ENCODE data around the gene APP. TPM values are rescaled to one million over a fixed set of nuclear protein-coding genes. Genes with fewer than 3 reads are reported as not detected.

Gene APP
- total RNA-seq, 1 donor from 2014 or later: 141 TPM

GRCh38 chr21:25842925-25843324, 327.6 kb downstream of the APP start:
- H3K9me3 ChIP-seq (ENCODE audit: control insufficient read depth in 3 of 3, low read length in 3 of 3): peaks cover 0 to 2% (median 0%) of the 10 kb centered on the region in 3 donors
- H3K9ac ChIP-seq (ENCODE audit: low read depth in 1 of 3, low read length in 3 of 3): no peak overlapping the region
- no peak overlapping the region for H3K27ac ChIP-seq (ENCODE audit: low read depth, low read length)
- no peaks in the 10 kb centered on the region for H3K27me3 ChIP-seq (ENCODE audit: control insufficient read depth in 3 of 3, insufficient read depth in 3 of 3, low read length in 3 of 3)
- no peaks in the 10 kb centered on the region for H3K36me3 ChIP-seq (ENCODE audit: control insufficient read depth in 3 of 3, insufficient read depth in 3 of 3, low read length in 3 of 3)
- H3K4me1 ChIP-seq (ENCODE audit: control insufficient read depth in 3 of 3, insufficient read depth in 3 of 3, low read length in 3 of 3): no peaks in the 10 kb centered on the region
- no peak overlapping the region for H3K4me3 ChIP-seq (ENCODE audit: low read length in 3 of 3)

- H3K27ac ChIP-seq (ENCODE audit: low read depth, low read length): no peak overlapping the region
- no peaks in the 10 kb centered on the region for H3K4me1 ChIP-seq (ENCODE audit: control insufficient read depth in 3 of 3, insufficient read depth in 3 of 3, low read length in 3 of 3)
- no peaks in the 10 kb centered on the region for H3K27me3 ChIP-seq (ENCODE audit: control insufficient read depth in 3 of 3, insufficient read depth in 3 of 3, low read length in 3 of 3)
- H3K9ac ChIP-seq (ENCODE audit: low read depth in 1 of 3, low read length in 3 of 3): no peak overlapping the region
- H3K36me3 ChIP-seq (ENCODE audit: control insufficient read depth in 3 of 3, insufficient read depth in 3 of 3, low read length in 3 of 3): no peaks in the 10 kb centered on the region
- H3K9me3 ChIP-seq (ENCODE audit: control insufficient read depth in 3 of 3, low read length in 3 of 3): peaks cover 0 to 5% (median 0%) of the 10 kb centered on the region in 3 donors
- H3K4me3 ChIP-seq (ENCODE audit: low read length in 3 of 3): no peak overlapping the region
Observed at GRCh38 chr21:25838809-25839208, 331.8 kb downstream of the APP start.

- Histone ChIP-seq H3K4me3 (ENCODE audit: low read length in 3 of 3) (no peak overlapping the region), H3K27me3 (ENCODE audit: control insufficient read depth in 3 of 3, insufficient read depth in 3 of 3, low read length in 3 of 3) (no peaks in the 10 kb centered on the region), H3K9me3 (ENCODE audit: control insufficient read depth in 3 of 3, low read length in 3 of 3) (peaks cover 0 to 5% (median 0%) of the 10 kb centered on the region in 3 donors), H3K4me1 (ENCODE audit: control insufficient read depth in 3 of 3, insufficient read depth in 3 of 3, low read length in 3 of 3) (no peaks in the 10 kb centered on the region), H3K27ac (ENCODE audit: low read depth, low read length) (no peak overlapping the region), H3K9ac (ENCODE audit: low read depth in 1 of 3, low read length in 3 of 3) (no peak overlapping the region), H3K36me3 (ENCODE audit: control insufficient read depth in 3 of 3, insufficient read depth in 3 of 3, low read length in 3 of 3) (no peaks in the 10 kb centered on the region)
Observed at GRCh38 chr21:25837533-25838265, 332.9 kb downstream of the APP start.

- Histone ChIP-seq H3K4me1 (ENCODE audit: control insufficient read depth in 3 of 3, insufficient read depth in 3 of 3, low read length in 3 of 3) (no peaks in the 10 kb centered on the region), H3K9me3 (ENCODE audit: control insufficient read depth in 3 of 3, low read length in 3 of 3) (peaks cover 0 to 5% (median 0%) of the 10 kb centered on the region in 3 donors), H3K9ac (ENCODE audit: low read depth in 1 of 3, low read length in 3 of 3) (no peak overlapping the region), H3K4me3 (ENCODE audit: low read length in 3 of 3) (no peak overlapping the region), H3K27ac (ENCODE audit: low read depth, low read length) (no peak overlapping the region), H3K27me3 (ENCODE audit: control insufficient read depth in 3 of 3, insufficient read depth in 3 of 3, low read length in 3 of 3) (no peaks in the 10 kb centered on the region), H3K36me3 (ENCODE audit: control insufficient read depth in 3 of 3, insufficient read depth in 3 of 3, low read length in 3 of 3) (no peaks in the 10 kb centered on the region)
Observed at GRCh38 chr21:25836396-25836795, 334.2 kb downstream of the APP start.

- Histone ChIP-seq H3K4me1 (ENCODE audit: control insufficient read depth in 3 of 3, insufficient read depth in 3 of 3, low read length in 3 of 3) (no peaks in the 10 kb centered on the region), H3K9me3 (ENCODE audit: control insufficient read depth in 3 of 3, low read length in 3 of 3) (peaks cover 0 to 5% (median 0%) of the 10 kb centered on the region in 3 donors), H3K4me3 (ENCODE audit: low read length in 3 of 3) (no peak overlapping the region), H3K27me3 (ENCODE audit: control insufficient read depth in 3 of 3, insufficient read depth in 3 of 3, low read length in 3 of 3) (no peaks in the 10 kb centered on the region), H3K9ac (ENCODE audit: low read depth in 1 of 3, low read length in 3 of 3) (no peak overlapping the region), H3K36me3 (ENCODE audit: control insufficient read depth in 3 of 3, insufficient read depth in 3 of 3, low read length in 3 of 3) (no peaks in the 10 kb centered on the region), H3K27ac (ENCODE audit: low read depth, low read length) (no peak overlapping the region)
Observed at GRCh38 chr21:25834381-25834780, 336.2 kb downstream of the APP start.

- no peaks in the 10 kb centered on the region for H3K27me3 ChIP-seq (ENCODE audit: control insufficient read depth in 3 of 3, insufficient read depth in 3 of 3, low read length in 3 of 3)
- H3K4me1 ChIP-seq (ENCODE audit: control insufficient read depth in 3 of 3, insufficient read depth in 3 of 3, low read length in 3 of 3): no peaks in the 10 kb centered on the region
- H3K27ac ChIP-seq (ENCODE audit: low read depth, low read length): no peak overlapping the region
- no peaks in the 10 kb centered on the region for H3K36me3 ChIP-seq (ENCODE audit: control insufficient read depth in 3 of 3, insufficient read depth in 3 of 3, low read length in 3 of 3)
- no peak overlapping the region for H3K9ac ChIP-seq (ENCODE audit: low read depth in 1 of 3, low read length in 3 of 3)
- peaks cover 0 to 3% (median 0%) of the 10 kb centered on the region in 3 donors for H3K9me3 ChIP-seq (ENCODE audit: control insufficient read depth in 3 of 3, low read length in 3 of 3)
- no peak overlapping the region for H3K4me3 ChIP-seq (ENCODE audit: low read length in 3 of 3)
Observed at GRCh38 chr21:25831300-25831960, 339.1 kb downstream of the APP start.

Small RNA genes within 50 kb of the gene (small RNA-seq; reads per million reads assigned to genes)
- gene RNU6-123P: not detected
- not detected for gene RNU6-926P

All from skeletal muscle tissue (tissue), 5 donors.